Activated CD4-positive, alpha-beta T cell treated with anti-CD3 and anti-CD28 coated beads, Interleukin-2, amount 50 U/mL, for 1 hour (primary cell): ENCODE data around the gene KCNT1.

Source experiments
- DNase-seq: peaks from one replicate; pipeline ENCODE4 v3.0.0-alpha.2; 2020

KCNT1 gene

DNA sequence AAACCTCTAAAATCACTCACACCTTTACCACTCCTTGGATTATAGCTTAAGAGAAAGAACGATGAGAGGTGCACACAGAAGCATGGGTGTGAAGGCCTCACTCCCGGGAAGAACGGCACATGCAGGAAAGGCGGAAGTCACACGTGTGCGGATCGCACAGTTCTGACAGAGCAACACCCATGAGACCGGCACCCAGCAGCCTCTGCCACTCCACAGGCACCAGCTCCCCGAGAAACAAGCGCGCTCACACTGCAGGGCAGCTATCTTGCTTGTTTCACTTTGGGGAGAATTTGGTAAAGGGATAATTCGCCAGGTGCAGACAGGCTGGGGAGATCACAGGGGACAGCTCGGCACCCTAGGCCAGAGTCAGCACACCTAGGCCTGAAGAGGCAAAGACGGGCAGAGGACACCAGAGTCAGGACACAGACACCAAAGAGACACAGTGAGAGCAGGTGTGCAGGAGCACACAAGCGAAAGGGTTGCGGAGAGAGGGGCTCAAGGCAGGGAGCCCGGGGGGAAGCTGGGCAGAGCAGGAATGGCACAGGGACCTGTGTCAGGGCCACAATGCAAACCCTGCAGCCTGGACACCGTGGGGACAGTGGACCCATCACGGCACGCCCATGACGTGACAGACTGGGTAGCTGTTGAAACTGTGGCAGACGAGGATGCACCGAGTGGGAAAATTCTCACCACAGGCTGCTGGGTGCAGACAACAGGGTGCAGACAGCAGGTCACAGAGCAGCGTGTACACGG, 123.6 kb downstream of the KCNT1 start:
- no peak for DNase-seq

DNA sequence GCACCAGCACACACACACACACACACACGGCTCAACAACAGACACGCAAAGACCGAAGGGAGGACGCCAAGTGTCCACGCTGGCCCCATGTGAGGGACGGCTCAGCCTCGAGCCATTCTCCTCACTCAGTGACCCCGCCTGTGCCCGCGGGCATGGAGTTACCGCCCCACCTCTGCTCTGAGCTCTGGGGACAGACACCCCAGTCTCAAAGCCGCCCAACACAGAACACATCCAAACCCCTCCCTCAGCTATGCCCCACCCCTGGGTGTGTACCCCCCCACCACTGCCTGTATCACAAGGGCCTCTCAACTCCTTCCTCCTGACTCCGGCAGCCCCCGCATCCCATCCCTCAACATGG, 124.2 kb downstream of the KCNT1 start:
- DNase-seq, result no peak

DNA sequence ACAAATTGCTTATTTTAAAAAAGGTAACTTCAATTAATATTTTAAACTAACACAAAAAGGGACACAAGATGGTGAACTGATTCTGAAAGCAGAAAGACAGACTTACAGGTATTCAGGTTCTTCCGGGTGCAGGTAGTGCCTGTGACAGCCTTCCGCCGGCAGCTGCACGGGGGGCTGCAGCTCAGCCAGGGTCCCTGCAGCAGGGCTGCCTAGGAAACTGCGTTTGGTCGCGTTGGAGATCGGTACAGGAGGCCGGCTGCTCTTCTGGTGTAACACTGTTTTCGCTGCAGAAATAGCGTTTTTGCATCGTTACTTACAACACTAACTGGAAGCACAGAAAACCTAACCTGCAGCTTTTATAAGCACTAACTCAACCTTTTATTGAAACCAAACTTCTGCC, 125.3 kb downstream of the KCNT1 start:
- DNase-seq, result no peak

DNA sequence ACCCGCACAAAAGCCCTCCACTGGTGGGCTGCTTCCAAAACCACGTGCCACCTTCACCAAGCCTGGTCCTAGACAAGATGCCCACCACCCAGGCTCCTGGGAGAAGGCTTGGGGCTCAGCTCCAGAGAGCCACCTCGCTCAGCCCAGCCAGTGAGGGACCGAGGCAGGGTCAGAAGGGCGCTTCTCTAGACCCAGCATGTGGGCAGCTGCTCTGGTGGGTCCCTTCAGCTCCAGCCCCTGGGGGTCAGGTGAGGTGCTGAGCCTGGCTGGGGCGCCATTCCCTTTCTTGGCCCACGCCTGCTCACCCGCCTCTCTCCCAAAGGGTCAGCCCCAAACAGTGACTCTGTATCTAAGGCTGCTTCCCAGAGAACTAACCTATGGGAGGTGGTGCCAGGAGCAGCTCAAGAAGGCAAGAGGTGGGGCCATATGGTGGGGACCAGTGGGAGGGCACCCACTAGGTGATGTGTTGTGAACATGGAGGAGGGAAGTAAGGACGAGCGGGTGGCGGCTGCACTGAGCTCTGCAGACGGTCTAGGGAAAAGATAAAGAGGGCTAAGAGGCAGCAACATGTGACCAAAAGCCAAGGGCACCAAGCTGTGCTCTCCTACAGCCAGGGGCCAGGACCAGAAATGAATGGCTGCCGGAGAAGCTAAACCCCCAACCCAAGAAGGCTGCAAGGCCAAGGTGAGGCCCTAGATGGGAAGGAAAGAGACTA, 126.0 kb downstream of the KCNT1 start:
- DNase-seq, result no peak

DNA sequence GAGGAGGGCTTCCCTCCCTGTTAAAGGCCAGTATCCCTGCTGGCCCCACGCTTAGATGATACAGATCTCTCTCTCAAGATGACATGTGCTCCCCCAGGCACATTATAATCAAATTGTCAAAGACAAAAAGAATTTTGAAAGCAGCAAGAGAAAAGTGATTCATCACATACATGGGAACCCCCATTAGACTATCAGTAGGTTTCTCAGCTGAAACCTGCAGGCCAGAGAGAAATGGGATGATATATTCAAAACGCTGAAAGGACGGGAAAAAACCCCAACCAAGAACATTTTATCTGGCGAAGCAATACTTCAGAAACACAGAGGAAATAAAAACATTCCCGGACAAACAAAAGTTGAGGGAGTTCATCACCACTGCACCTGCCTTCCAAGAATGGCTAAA, 126.7 kb downstream of the KCNT1 start:
- DNase-seq, result no peak

DNA sequence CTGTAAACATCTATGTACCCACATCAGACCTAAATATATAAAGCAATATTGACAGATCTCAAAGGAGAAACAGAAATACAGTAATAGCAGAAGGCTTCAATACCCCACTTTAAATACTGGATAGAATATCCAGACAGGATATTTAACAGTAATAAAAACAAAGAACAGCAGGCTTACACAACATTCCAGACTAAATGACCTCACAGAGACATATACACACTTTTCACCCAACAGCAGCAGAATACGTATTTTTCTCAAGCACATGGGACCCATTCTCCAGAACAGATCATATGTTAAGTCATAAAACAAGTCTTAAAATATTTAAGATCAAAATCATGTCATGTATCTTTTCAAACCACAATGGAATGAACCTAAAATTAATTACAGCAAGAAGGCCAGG, 128.5 kb downstream of the KCNT1 start:
- no peak for DNase-seq

DNA sequence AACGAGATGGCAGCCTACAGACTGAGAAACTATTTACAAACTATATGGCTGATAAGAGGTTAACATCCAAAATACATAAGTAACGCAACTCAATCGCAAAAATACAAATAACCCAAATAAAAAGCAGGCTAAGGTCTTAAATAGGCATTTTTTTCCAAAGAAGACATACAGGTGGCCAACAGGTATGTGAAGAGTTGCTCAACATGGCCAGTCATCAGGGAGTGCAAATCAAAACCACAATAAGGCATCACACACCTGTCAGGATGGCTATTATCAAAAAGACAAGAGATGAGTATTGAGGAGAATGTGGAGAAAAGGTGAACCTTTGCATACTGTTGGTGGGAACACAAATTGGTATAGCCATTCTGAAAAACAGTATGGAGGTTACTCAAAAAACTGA, 131.9 kb downstream of the KCNT1 start:
- DNase-seq, result no peak

DNA sequence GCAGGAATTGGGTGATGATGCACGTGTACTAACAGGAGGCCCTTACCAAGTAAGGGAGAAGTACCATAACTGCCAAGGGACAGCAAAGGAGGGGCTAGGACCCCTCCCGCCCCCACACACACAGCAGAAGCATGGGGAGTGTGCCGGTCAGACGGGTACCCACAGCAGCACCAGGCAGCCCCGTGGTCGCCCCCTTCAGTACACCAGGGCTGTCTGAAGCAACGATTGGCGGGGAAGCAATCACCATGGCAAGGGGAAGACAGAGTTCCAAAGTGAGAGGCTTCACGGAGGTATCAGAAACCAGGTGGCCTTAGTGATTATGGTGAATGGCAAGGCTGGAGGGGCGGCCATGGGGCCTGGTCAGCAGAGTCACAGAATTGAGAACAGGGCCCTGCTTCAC, 133.1 kb downstream of the KCNT1 start:
- no peak for DNase-seq

DNA sequence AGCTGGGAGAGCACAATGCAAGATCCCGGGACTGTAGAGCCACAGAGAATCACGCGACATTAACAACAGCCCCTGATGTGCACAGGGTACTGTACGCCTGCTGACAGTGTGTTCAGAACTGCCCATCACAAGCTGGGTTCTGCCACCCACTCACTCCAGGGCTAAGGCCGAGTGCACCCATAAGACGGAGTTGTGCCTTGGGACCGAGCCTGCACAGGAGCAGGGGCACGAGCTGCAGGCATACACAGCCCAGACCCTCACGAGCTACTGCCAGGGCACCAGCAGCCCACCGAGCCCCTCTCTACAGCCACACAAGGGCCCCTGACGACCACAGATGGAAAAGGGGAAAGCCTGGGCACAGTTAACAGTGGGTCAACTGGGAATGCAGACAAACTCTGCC, 137.5 kb downstream of the KCNT1 start:
- DNase-seq, result no peak

DNA sequence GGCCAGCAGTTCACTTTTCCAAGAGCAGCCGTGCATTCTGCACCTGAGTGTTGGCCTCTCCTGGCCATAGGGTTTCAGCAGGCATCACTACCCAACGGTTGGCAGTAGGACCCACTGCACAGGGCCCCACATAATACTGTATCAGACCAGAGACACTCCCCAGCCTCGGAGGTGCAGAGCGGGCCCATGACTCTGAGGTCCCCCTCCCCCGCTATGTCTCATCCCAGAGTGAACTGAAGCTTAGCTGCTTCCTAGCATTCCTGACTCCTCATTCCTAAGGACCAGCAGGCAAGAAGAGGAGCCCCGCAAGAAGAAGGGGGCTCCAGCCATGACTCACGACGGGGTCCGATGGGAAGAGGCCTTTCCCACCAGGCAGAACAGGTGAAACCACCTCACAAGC, 138.1 kb downstream of the KCNT1 start:
- no peak for DNase-seq

DNA sequence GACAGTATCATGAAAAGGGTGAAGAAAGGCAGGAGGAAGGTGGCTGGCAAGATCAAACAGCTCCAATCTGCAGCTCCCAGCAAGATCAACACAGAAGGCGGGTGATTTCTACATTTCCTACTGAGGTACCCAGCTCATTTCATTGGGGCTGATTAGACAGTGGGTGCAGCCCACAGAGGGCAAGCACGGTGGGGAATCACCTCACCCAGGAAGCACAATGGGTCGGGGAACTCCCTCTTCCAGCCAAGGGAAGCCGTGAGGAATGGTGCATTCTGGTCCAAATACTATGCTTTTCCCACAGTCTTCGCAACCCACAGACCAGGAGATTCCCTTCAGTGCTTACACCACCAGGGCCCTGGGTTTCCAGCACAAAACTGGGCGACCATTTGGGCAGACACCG, 138.6 kb downstream of the KCNT1 start:
- DNase-seq, result no peak
